Neural cell (in vitro differentiated cells): ENCODE measurements around the gene AFMID. TPM values are rescaled to one million over a fixed set of nuclear protein-coding genes. Genes with fewer than 3 reads are reported as not detected.

Source experiments
- H2AFZ ChIP-seq: fragments of 200-600, 300-800 bp; sonication (generic), shearing (Covaris generic); 2 replicates; pipeline ENCODE4 v1.6.0; 2014; ENCODE audit warnings: low read depth, mild to moderate bottlenecking, antibody characterized with exemption, low read length, moderate library complexity
- H3F3A ChIP-seq: fragments of 200-600 bp; shearing (Covaris generic); 2 replicates; pipeline ENCODE4 v1.6.1; 2016; ENCODE audit warnings: mild to moderate bottlenecking, moderate library complexity, mixed read lengths, antibody characterized with exemption, low read length; ENCODE audit not compliant: insufficient read depth, poor library complexity, severe bottlenecking
- H3K27ac ChIP-seq: fragments of 200-600, 300-800 bp; sonication (generic), shearing (Covaris generic); 2 replicates; pipeline ENCODE4 v1.5.1; 2014; ENCODE audit warnings: mild to moderate bottlenecking, low read length, moderate library complexity
- H3K27me3 ChIP-seq: fragments of 300-800, 200-600 bp; sonication (generic), shearing (Covaris generic); 2 replicates; pipeline ENCODE4 v1.6.0; 2014; ENCODE audit warnings: mild to moderate bottlenecking, low read depth, low read length, moderate library complexity; ENCODE audit not compliant: insufficient read depth
- H3K36me3 ChIP-seq: fragments of 300-800, 200-600 bp; sonication (generic), shearing (Covaris generic); 2 replicates; pipeline ENCODE4 v1.5.1; 2014; ENCODE audit warnings: mild to moderate bottlenecking, antibody characterized with exemption, low read length, moderate library complexity; ENCODE audit not compliant: insufficient read depth
- H3K4me2 ChIP-seq: fragments of 300-800, 200-600 bp; sonication (generic), shearing (Covaris generic); 2 replicates; pipeline ENCODE4 v1.6.0; 2014; ENCODE audit warnings: mild to moderate bottlenecking, low read length
- H3K4me3 ChIP-seq: fragments of 300-800, 200-600 bp; sonication (generic), shearing (Covaris generic); 2 replicates; pipeline ENCODE4 v1.5.1; 2014; ENCODE audit warnings: mild to moderate bottlenecking, low read length, moderate library complexity
- H3K79me2 ChIP-seq: fragments of 200-600 bp; shearing (Covaris generic); replicated peaks from 2 replicates; pipeline ENCODE4 v1.6.0; 2014; ENCODE audit warnings: mild to moderate bottlenecking, low read length, moderate library complexity; ENCODE audit not compliant: insufficient read depth
- H3K9ac ChIP-seq: fragments of 300-800, 200-600 bp; sonication (generic), shearing (Covaris generic); 2 replicates; pipeline ENCODE4 v1.6.1; 2016; ENCODE audit warnings: mild to moderate bottlenecking, low read length, mixed read lengths
- H3K9me2 ChIP-seq: fragments of 200-600 bp; shearing (Covaris generic); 2 replicates; pipeline ENCODE4 v1.6.1; 2016; ENCODE audit warnings: mild to moderate bottlenecking, low read length, mixed read lengths; ENCODE audit not compliant: insufficient read depth
- H3K9me3 ChIP-seq: fragments of 200-600, 300-800 bp; sonication (generic), shearing (Covaris generic); 2 replicates; pipeline ENCODE4 v1.6.1; 2016; ENCODE audit warnings: mild to moderate bottlenecking, mixed run types, low read length, moderate library complexity, mixed read lengths
- H4K20me1 ChIP-seq: fragments of 200-600 bp; shearing (Covaris generic); 2 replicates; pipeline ENCODE4 v1.6.1; 2016; ENCODE audit warnings: mild to moderate bottlenecking, mixed run types; ENCODE audit not compliant: insufficient read depth
- EP300 ChIP-seq: fragments of 450-650 bp; conservative IDR thresholded peaks from 2 replicates; pipeline ENCODE4 v1.6.1; 2014; ENCODE audit warnings: antibody characterized with exemption, mild to moderate bottlenecking, moderate library complexity; ENCODE audit not compliant: poor library complexity, severe bottlenecking
- EZH2 ChIP-seq: fragments of 200-600, 300-800 bp; shearing (Covaris generic), sonication (generic); IDR thresholded peaks from 2 replicates; pipeline ENCODE4 v1.6.1; 2014; ENCODE audit warnings: antibody characterized with exemption, low read length, borderline replicate concordance, mild to moderate bottlenecking; ENCODE audit not compliant: insufficient read depth, poor library complexity, severe bottlenecking
- MXI1 ChIP-seq: fragments of 450-650 bp; conservative IDR thresholded peaks from 2 replicates; pipeline ENCODE4 v1.6.1; 2014; ENCODE audit warnings: antibody characterized with exemption, mild to moderate bottlenecking; ENCODE audit not compliant: poor library complexity, severe bottlenecking
- POLR2AphosphoS5 ChIP-seq: IDR thresholded peaks from 2 replicates; pipeline ENCODE4 v1.6.1; 2012
- RAD21 ChIP-seq: fragments of 450-650 bp; conservative IDR thresholded peaks from 2 replicates; pipeline ENCODE4 v1.6.1; 2014; ENCODE audit warnings: antibody characterized with exemption, mild to moderate bottlenecking, moderate library complexity
- REST ChIP-seq: IDR thresholded peaks from 2 replicates; pipeline ENCODE4 v1.6.1; 2012; ENCODE audit warnings: borderline replicate concordance
- SMC3 ChIP-seq: fragments of 450-650 bp; conservative IDR thresholded peaks from 2 replicates; pipeline ENCODE4 v1.6.1; 2014; ENCODE audit warnings: antibody characterized with exemption, mild to moderate bottlenecking, moderate library complexity; ENCODE audit not compliant: poor library complexity
- TAF1 ChIP-seq: IDR thresholded peaks from 2 replicates; pipeline ENCODE4 v1.6.1; 2012; ENCODE audit warnings: low read depth
- polyA plus RNA-seq: library from polyadenylated mRNA; depleted of rRNA; stranded (reverse); fragments of >200 nt; gene quantifications from 2 replicates; pipeline ENCODE4 v1.2.3, GENCODE V29; 2014
- TF ChIP-seq, protein P1 (sequence below): fragments of 450-650 bp; IDR thresholded peaks from 2 replicates; pipeline ENCODE4 v1.5.1; 2014; ENCODE audit warnings: antibody characterized with exemption, mild to moderate bottlenecking, moderate library complexity; ENCODE audit not compliant: poor library complexity, severe bottlenecking

The AFMID gene
- polyA plus RNA-seq, 1 donor from 2014 or later: 15.8 TPM

- Histone ChIP-seq H3K4me3 (no peak overlapping the region), H2AFZ (no peak overlapping the region), H3F3A (no peaks in the 10 kb centered on the region), H3K27me3 (no peaks in the 10 kb centered on the region), H3K9me2 (no peaks in the 10 kb centered on the region), H4K20me1 (no peaks in the 10 kb centered on the region), H3K9ac (no peak overlapping the region), H3K27ac (no peak overlapping the region), H3K79me2 (no peaks in the 10 kb centered on the region), H3K9me3 (no peaks in the 10 kb centered on the region), H3K36me3 (no peaks in the 10 kb centered on the region), H3K4me2 (no peak overlapping the region)
- no peak for TF ChIP-seq REST
- TF ChIP-seq EZH2: no peak
- no peak for TF ChIP-seq EP300
- TF ChIP-seq TAF1: no peak
- TF ChIP-seq POLR2AphosphoS5: no peak
- TF ChIP-seq MXI1: no peak
- TF ChIP-seq SMC3: no peak
- TF ChIP-seq, protein P1, sequence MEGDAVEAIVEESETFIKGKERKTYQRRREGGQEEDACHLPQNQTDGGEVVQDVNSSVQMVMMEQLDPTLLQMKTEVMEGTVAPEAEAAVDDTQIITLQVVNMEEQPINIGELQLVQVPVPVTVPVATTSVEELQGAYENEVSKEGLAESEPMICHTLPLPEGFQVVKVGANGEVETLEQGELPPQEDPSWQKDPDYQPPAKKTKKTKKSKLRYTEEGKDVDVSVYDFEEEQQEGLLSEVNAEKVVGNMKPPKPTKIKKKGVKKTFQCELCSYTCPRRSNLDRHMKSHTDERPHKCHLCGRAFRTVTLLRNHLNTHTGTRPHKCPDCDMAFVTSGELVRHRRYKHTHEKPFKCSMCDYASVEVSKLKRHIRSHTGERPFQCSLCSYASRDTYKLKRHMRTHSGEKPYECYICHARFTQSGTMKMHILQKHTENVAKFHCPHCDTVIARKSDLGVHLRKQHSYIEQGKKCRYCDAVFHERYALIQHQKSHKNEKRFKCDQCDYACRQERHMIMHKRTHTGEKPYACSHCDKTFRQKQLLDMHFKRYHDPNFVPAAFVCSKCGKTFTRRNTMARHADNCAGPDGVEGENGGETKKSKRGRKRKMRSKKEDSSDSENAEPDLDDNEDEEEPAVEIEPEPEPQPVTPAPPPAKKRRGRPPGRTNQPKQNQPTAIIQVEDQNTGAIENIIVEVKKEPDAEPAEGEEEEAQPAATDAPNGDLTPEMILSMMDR: no peak
- TF ChIP-seq RAD21: no peak
Measured at GRCh38 chr17:78174346-78174869, 12.8 kb upstream of the AFMID start.

DNA sequence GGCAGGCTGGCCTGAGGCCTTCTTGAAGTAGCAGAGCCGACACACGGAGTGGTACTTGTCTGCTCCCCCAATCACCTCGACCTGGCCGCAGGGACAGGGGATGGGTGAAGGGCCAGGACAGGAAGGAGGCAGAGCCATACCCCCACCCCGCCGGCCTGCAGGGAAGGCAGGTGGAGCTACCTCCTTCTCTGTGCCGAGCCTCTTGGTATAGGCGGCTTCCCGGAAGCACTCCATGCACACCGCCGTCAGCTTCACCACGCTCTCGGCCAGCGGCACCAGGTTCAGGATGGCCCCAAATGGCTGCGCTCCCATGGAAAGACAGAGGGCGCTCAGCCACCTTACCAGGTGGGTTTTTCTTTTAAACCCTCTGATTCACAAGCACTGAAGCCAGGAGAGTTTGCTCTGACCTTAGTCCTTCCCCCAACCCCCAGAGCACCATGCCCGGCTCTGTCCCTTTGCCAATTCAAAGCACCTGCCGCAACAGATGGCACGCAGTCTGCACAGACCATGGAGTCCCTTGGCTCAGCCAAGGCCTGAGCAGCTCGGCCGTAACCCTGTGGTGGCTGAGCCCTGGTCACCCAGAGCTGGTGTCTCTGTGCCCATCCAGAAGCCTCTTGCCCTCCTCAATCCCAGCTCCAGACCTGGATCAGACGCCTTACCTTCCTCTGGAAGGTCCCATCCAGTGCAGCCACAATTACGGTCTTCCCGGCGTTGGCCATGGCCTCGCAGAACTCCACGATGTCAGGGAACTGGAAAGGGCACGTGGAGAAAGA, 12.1 kb upstream of the AFMID start:
- Histone ChIP-seq H3K27me3 (no peaks in the 10 kb centered on the region), H3K36me3 (no peaks in the 10 kb centered on the region), H3F3A (no peaks in the 10 kb centered on the region), H2AFZ (no peak overlapping the region), H4K20me1 (no peaks in the 10 kb centered on the region), H3K9me3 (no peaks in the 10 kb centered on the region), H3K79me2 (no peaks in the 10 kb centered on the region), H3K27ac (no peak overlapping the region), H3K9ac (no peak overlapping the region), H3K4me2 (no peak overlapping the region), H3K9me2 (no peaks in the 10 kb centered on the region), H3K4me3 (no peak overlapping the region)
- TF ChIP-seq SMC3: no peak
- no peak for TF ChIP-seq TAF1
- TF ChIP-seq EZH2: no peak
- no peak for TF ChIP-seq EP300
- TF ChIP-seq REST: no peak
- TF ChIP-seq, protein P1: no peak
- TF ChIP-seq RAD21: no peak
- TF ChIP-seq MXI1: no peak
- TF ChIP-seq POLR2AphosphoS5: no peak
